K562 (cell line): ENCODE measurements around the gene COQ3. TPM values are rescaled to one million over a fixed set of nuclear protein-coding genes. Genes with fewer than 3 reads are reported as not detected.

ENCODE experiments used
- AFF1 ChIP-seq, 2 experiments: fragments of 450-650 bp; IDR thresholded peaks; 2 replicates each; pipeline ENCODE4 v1.6.1; 2018; ENCODE audit warnings: mild to moderate bottlenecking in 2 of 2, low read depth in 1 of 2; ENCODE audit not compliant: partially characterized antibody in 2 of 2
- CHD4 ChIP-seq: fragments of 200-600 bp; sonication (generic); IDR thresholded peaks from 3 replicates; pipeline ENCODE4 v1.6.1; 2012; ENCODE audit warnings: low read depth, mild to moderate bottlenecking, mixed read lengths, low read length, inconsistent platforms; ENCODE audit not compliant: insufficient read depth, insufficient replicate concordance, poor library complexity, severe bottlenecking
- DEAF1 ChIP-seq: fragments of 450-650 bp; formaldehyde crosslinking; IDR thresholded peaks from 2 replicates; pipeline ENCODE4 v1.4.0; 2020; ENCODE audit warnings: mild to moderate bottlenecking, moderate library complexity
- EP300 ChIP-seq: IDR thresholded peaks from 2 replicates; pipeline ENCODE4 v1.6.1; 2012; ENCODE audit warnings: low read length, improper control_type of control experiment
- ESRRA ChIP-seq: fragments of 450-650 bp; IDR thresholded peaks from 2 replicates; pipeline ENCODE4 v1.6.1; 2014; ENCODE audit warnings: low read depth, mild to moderate bottlenecking, moderate library complexity, borderline replicate concordance
- FOXM1 ChIP-seq, 2 experiments: fragments of 450-650 bp in 1 of 2; sonication (generic) in 1 of 2; formaldehyde crosslinking in 1 of 2; IDR thresholded peaks; 2 replicates each; pipeline versions ENCODE4 v1.6.1 to v1.9.0; 2017 to 2022; ENCODE audit warnings: low read depth in 2 of 2, mild to moderate bottlenecking in 2 of 2, missing genetic modification reagents in 1 of 2, moderate library complexity in 1 of 2
- GABPB1 ChIP-seq: sonication (generic); formaldehyde crosslinking; IDR thresholded peaks from 2 replicates; pipeline ENCODE4 v1.8.0; 2022; ENCODE audit warnings: mild to moderate bottlenecking, missing genetic modification reagents
- MEIS2 ChIP-seq: fragments of 450-650 bp; IDR thresholded peaks from 2 replicates; pipeline ENCODE4 v1.6.1; 2014; ENCODE audit warnings: mild to moderate bottlenecking; ENCODE audit not compliant: partially characterized antibody
- REST ChIP-seq, 2 experiments: fragments of 450-650 bp; formaldehyde crosslinking in 1 of 2; IDR thresholded peaks; 2 replicates each; pipeline versions ENCODE4 v1.4.0 to v1.6.1; 2014 to 2020; ENCODE audit warnings: mild to moderate bottlenecking in 2 of 2, borderline replicate concordance in 1 of 2, low read depth in 1 of 2
- polyA plus RNA-seq, 8 experiments: library from polyadenylated mRNA; depleted of rRNA in 4 of 8; stranded (reverse) in 5 of 8; unstranded in 3 of 8; fragments of >200 nt; fragmentation: Nextera tagmentation in 2 of 8; fragmentation: Illumina TruSeq in 1 of 8; extraction: Ambion mirVana in 2 of 8; extraction: Trizol in 1 of 8; gene quantifications; 2 replicates each; pipeline versions ENCODE4 v1.2.1 to v1.2.3, GENCODE V29; 2011 to 2014; ENCODE audit warnings: inconsistent platforms in 1 of 8, missing spikeins in 1 of 8
- total RNA-seq, 7 experiments: library from RNA; depleted of rRNA in 6 of 7; stranded (reverse); fragments of >200 nt in 6 of 7; fragmentation: Illumina TruSeq in 2 of 7; extraction: Trizol in 2 of 7; gene quantifications; 2 replicates each; pipeline versions ENCODE4 v1.2.1 to v1.2.3, GENCODE V29; 2011 to 2021; ENCODE audit warnings: low replicate concordance in 1 of 7
- TF ChIP-seq, protein P1 (sequence below): sonication (generic); formaldehyde crosslinking; IDR thresholded peaks from 2 replicates; pipeline ENCODE4 v1.9.0; 2022; ENCODE audit warnings: mild to moderate bottlenecking, missing genetic modification reagents

Gene COQ3
- total and polyA plus RNA-seq, 9 of the 15 experiments (the other 6 are each of a cell fraction or from before 2014, with no cell fraction given) = 16.9 to 137 (median 33.9) TPM

- peak; percentile 88 for TF ChIP-seq ESRRA
- peak; percentile 60 for TF ChIP-seq CHD4
- TF ChIP-seq DEAF1 = 0 out of 2 replicates have a peak, but pooled peaks have one; percentile 6
- peak; percentile 92 for TF ChIP-seq GABPB1 (CRISPR knock-in tag)
- peak in 1 of 2 experiments; percentile 72 for TF ChIP-seq AFF1 (IDR thresholded peaks at IDR 0.05; ENCODE audit: low read depth in 1 of 2, partially characterized antibody in 2 of 2)
- TF ChIP-seq REST (IDR thresholded peaks at IDR 0.05; ENCODE audit: borderline replicate concordance) = no peak
- peak; percentile 53; the same call in 1 of the 2 replicates for TF ChIP-seq REST (CRISPR knock-in tag; IDR thresholded peaks at IDR 0.05; ENCODE audit: low read depth)
- TF ChIP-seq, protein P1, sequence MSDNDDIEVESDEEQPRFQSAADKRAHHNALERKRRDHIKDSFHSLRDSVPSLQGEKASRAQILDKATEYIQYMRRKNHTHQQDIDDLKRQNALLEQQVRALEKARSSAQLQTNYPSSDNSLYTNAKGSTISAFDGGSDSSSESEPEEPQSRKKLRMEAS = no peak
- TF ChIP-seq MEIS2 = peak; percentile 84
- peak; percentile 28; the same call in 1 of the 2 replicates for TF ChIP-seq EP300
- 0 out of 2 replicates have a peak, but pooled peaks have one; percentile 19 for TF ChIP-seq FOXM1 (IDR thresholded peaks at IDR 0.05; ENCODE audit: low read depth)
- TF ChIP-seq FOXM1 (CRISPR knock-in tag; IDR thresholded peaks at IDR 0.05; ENCODE audit: low read depth) = no peak
Observed at GRCh38 chr6:99393698-99394531, at the start of gene COQ3 (continued).
